Panc1 (cell line): ENCODE results near the gene MROH7. TPM values are rescaled to one million over a fixed set of nuclear protein-coding genes. Genes with fewer than 3 reads are reported as not detected.

Experiments
- ATAC-seq: fragments of 200-7000 bp; cut with Tn5 transposase; 2 replicates; pipeline ENCODE4 v1.9.1; 2020; ENCODE audit warnings: mild to moderate bottlenecking, moderate library complexity
- BruUV-seq: library from RNA; stranded (reverse); fragments of 400-500 nt; replicated peaks from 2 replicates; lab custom pipeline; 2021; lab: Mats Ljungman, UMichigan
- CTCF ChIA-PET: fragments of 300-600 bp; sonication (Branson Sonifier 250); formaldehyde crosslinking; loops from one replicate; lab custom pipeline; 2022; ENCODE audit warnings: antibody characterized with exemption; lab: Charles Lee
- POLR2A ChIA-PET: fragments of 300-600 bp; sonication (Branson Sonifier 250); formaldehyde crosslinking; loops from one replicate; lab custom pipeline; 2022; ENCODE audit warnings: antibody characterized with exemption; lab: Charles Lee
- DNase-seq: peaks from one replicate; pipeline ENCODE4 v3.0.0-alpha.2; 2010; ENCODE audit warnings: low read depth, low spot score
- H3K27ac ChIP-seq: 2 replicates; pipeline ENCODE4 v1.5.1; 2011; ENCODE audit warnings: mild to moderate bottlenecking, low read length, inconsistent platforms
- H3K27me3 ChIP-seq: fragments of 200-500 bp; sonication (Bioruptor generic); 2 replicates; pipeline ENCODE4 v1.6.0; 2014; ENCODE audit warnings: low read length, inconsistent platforms; ENCODE audit not compliant: control insufficient read depth, insufficient read depth
- H3K36me3 ChIP-seq: fragments of 200-500 bp; sonication (Bioruptor generic); 2 replicates; pipeline ENCODE4 v1.5.1; 2014; ENCODE audit warnings: inconsistent platforms, mild to moderate bottlenecking, low read length, moderate library complexity; ENCODE audit not compliant: control insufficient read depth, insufficient read depth
- H3K4me1 ChIP-seq: 2 replicates; pipeline ENCODE4 v1.5.1; 2011; ENCODE audit warnings: inconsistent platforms, mild to moderate bottlenecking, low read length, moderate library complexity; ENCODE audit not compliant: control insufficient read depth, insufficient read depth
- H3K4me3 ChIP-seq, 2 experiments: 2 replicates each; pipeline ENCODE4 v1.5.1; 2011 to 2012; ENCODE audit warnings: low read depth in 2 of 2, low read length in 2 of 2, mild to moderate bottlenecking in 2 of 2, inconsistent platforms in 1 of 2, moderate library complexity in 1 of 2
- H3K9me3 ChIP-seq: fragments of 200-500 bp; sonication (Bioruptor generic); 2 replicates; pipeline ENCODE4 v1.5.1; 2014; ENCODE audit warnings: low read depth, mild to moderate bottlenecking, inconsistent platforms, low read length, moderate library complexity; ENCODE audit not compliant: control insufficient read depth, insufficient read depth
- POLR2AphosphoS5 ChIP-seq: IDR thresholded peaks from 2 replicates; pipeline ENCODE4 v1.6.1; 2012; ENCODE audit warnings: mild to moderate bottlenecking, low read depth, low read length, moderate library complexity
- SIN3A ChIP-seq: IDR thresholded peaks from 2 replicates; pipeline ENCODE4 v1.6.1; 2012; ENCODE audit warnings: low read depth, mild to moderate bottlenecking, low read length, moderate library complexity, borderline replicate concordance; ENCODE audit not compliant: insufficient read depth
- TCF7L2 ChIP-seq: IDR thresholded peaks from 2 replicates; pipeline ENCODE4 v1.6.1; 2011; ENCODE audit warnings: mild to moderate bottlenecking, low read depth, low read length, inconsistent platforms
- in situ Hi-C: cut with HindIII; loops from 2 replicates; pipeline ENCODE4 v1.10.0; 2016; ENCODE audit warnings: low sequenced_read_pairs, low pct_unique_long_range_greater_than_20kb
- intact Hi-C: fragments of 100-400 bp; cut with micrococcal nuclease; formaldehyde crosslinking; loops from one replicate; pipeline ENCODE4 v1.10.0; 2022; ENCODE audit not compliant: unreplicated experiment
- total RNA-seq: library from RNA; stranded (reverse); gene quantifications from one replicate; pipeline ENCODE4 v1.2.1, GENCODE V29; 2021; ENCODE audit not compliant: unreplicated experiment
- TF ChIP-seq, protein P1 (sequence below): fragments of 450-650 bp; IDR thresholded peaks from 2 replicates; pipeline ENCODE4 v1.5.1; 2017; ENCODE audit warnings: mild to moderate bottlenecking
- TF ChIP-seq, protein P2 (sequence below), 2 experiments: IDR thresholded peaks; 2 replicates each; pipeline ENCODE4 v1.6.1; 2011 to 2012; ENCODE audit warnings: low read depth in 2 of 2, control low read depth in 1 of 2, low read length in 1 of 2, mild to moderate bottlenecking in 1 of 2, moderate library complexity in 1 of 2; ENCODE audit not compliant: insufficient read depth in 1 of 2

Gene MROH7
- total RNA-seq, 1 experiment from 2014 or later = not detected

GRCh38 chr1:54615531-54616279 lies 25.9 kb upstream of the MROH7 start:
- Histone ChIP-seq H3K27me3 (no peaks in the 10 kb centered on the region), H3K4me1 (peaks cover 4% of the 10 kb centered on the region; the same call in 1 of the 2 replicates), H3K9me3 (no peaks in the 10 kb centered on the region), H3K27ac (no peak overlapping the region), H3K4me3 (no peak overlapping the region), H3K36me3 (no peaks in the 10 kb centered on the region)
- intact Hi-C loops (no loop called here), in situ Hi-C loops (no loop called here)
- no TSS peak for BruUV-seq
- TF ChIP-seq TCF7L2 (no peak), POLR2AphosphoS5 (no peak), SIN3A (no peak)
- TF ChIP-seq, protein P1, sequence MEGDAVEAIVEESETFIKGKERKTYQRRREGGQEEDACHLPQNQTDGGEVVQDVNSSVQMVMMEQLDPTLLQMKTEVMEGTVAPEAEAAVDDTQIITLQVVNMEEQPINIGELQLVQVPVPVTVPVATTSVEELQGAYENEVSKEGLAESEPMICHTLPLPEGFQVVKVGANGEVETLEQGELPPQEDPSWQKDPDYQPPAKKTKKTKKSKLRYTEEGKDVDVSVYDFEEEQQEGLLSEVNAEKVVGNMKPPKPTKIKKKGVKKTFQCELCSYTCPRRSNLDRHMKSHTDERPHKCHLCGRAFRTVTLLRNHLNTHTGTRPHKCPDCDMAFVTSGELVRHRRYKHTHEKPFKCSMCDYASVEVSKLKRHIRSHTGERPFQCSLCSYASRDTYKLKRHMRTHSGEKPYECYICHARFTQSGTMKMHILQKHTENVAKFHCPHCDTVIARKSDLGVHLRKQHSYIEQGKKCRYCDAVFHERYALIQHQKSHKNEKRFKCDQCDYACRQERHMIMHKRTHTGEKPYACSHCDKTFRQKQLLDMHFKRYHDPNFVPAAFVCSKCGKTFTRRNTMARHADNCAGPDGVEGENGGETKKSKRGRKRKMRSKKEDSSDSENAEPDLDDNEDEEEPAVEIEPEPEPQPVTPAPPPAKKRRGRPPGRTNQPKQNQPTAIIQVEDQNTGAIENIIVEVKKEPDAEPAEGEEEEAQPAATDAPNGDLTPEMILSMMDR = no peak
- TF ChIP-seq, protein P2, sequence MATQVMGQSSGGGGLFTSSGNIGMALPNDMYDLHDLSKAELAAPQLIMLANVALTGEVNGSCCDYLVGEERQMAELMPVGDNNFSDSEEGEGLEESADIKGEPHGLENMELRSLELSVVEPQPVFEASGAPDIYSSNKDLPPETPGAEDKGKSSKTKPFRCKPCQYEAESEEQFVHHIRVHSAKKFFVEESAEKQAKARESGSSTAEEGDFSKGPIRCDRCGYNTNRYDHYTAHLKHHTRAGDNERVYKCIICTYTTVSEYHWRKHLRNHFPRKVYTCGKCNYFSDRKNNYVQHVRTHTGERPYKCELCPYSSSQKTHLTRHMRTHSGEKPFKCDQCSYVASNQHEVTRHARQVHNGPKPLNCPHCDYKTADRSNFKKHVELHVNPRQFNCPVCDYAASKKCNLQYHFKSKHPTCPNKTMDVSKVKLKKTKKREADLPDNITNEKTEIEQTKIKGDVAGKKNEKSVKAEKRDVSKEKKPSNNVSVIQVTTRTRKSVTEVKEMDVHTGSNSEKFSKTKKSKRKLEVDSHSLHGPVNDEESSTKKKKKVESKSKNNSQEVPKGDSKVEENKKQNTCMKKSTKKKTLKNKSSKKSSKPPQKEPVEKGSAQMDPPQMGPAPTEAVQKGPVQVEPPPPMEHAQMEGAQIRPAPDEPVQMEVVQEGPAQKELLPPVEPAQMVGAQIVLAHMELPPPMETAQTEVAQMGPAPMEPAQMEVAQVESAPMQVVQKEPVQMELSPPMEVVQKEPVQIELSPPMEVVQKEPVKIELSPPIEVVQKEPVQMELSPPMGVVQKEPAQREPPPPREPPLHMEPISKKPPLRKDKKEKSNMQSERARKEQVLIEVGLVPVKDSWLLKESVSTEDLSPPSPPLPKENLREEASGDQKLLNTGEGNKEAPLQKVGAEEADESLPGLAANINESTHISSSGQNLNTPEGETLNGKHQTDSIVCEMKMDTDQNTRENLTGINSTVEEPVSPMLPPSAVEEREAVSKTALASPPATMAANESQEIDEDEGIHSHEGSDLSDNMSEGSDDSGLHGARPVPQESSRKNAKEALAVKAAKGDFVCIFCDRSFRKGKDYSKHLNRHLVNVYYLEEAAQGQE (IDR thresholded peaks at IDR 0.05; ENCODE audit: insufficient read depth in 1 of 2, low read depth in 2 of 2, low read length in 1 of 2) = no peak
- no peak for ATAC-seq
- no peak for DNase-seq
- POLR2A ChIA-PET = no interaction called here
- CTCF ChIA-PET = no interaction called here

DNA sequence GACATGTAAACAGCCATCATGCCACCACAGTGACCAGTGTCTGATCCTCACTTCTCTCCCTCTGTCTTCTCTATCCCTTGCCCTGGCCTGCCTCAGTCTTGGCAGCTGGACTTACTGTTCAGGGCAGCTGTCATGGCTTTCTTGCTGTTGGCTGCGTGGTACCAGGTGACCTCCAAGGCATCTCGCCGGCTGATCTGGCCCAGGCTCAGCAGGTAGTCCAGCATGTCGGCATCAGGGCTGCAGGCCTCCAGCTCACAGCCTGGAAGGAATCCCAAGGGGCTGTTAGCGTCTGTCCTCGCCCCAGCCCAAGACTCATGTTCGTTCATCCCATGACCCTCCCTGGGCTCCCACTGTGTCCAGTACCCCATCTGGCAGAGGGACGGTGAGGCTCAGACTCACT lies 21.8 kb upstream of the MROH7 start:
- no peaks in the 10 kb centered on the region for H3K27me3 ChIP-seq
- TF ChIP-seq TCF7L2 = no peak
- TF ChIP-seq, protein P2 (IDR thresholded peaks at IDR 0.05; ENCODE audit: insufficient read depth in 1 of 2, low read depth in 2 of 2, low read length in 1 of 2) = no peak
- TF ChIP-seq SIN3A = no peak
- TF ChIP-seq POLR2AphosphoS5 = no peak
- TF ChIP-seq, protein P1 = no peak
- CTCF ChIA-PET = no interaction called here
- no peak overlapping the region for H3K4me3 ChIP-seq
- H3K9me3 ChIP-seq = no peaks in the 10 kb centered on the region
- H3K4me1 ChIP-seq = no peaks in the 10 kb centered on the region
- no peak overlapping the region for H3K27ac ChIP-seq
- H3K36me3 ChIP-seq = no peaks in the 10 kb centered on the region
- intact Hi-C loops = no loop called here
- in situ Hi-C loops = no loop called here
- POLR2A ChIA-PET = no interaction called here
- no TSS peak for BruUV-seq
- no peak for ATAC-seq
- no peak for DNase-seq
